DMS53 (cell line): ENCODE data around the gene NRAS.
A peak's percentile ranks its signal among the peaks of the same experiment; 100 is the strongest.
"Not testable (repeated sequence)": the region's sequence is repeated elsewhere in the genome, so short reads cannot be mapped to it uniquely, and the experiment has no call there.

Experiments
- DNase-seq: peaks from one replicate; lab custom pipeline; 2025; lab: John Stamatoyannopoulos, UW

NRAS gene

GRCh38 chr1:114716304-114717170 is at the start of gene NRAS:
Gene NRAS, minus strand, starts transcription at chr1:114716771. Its CDS starts 611 bp downstream, at chr1:114716160.
- DNase-seq, result peak; percentile 95

DNA sequence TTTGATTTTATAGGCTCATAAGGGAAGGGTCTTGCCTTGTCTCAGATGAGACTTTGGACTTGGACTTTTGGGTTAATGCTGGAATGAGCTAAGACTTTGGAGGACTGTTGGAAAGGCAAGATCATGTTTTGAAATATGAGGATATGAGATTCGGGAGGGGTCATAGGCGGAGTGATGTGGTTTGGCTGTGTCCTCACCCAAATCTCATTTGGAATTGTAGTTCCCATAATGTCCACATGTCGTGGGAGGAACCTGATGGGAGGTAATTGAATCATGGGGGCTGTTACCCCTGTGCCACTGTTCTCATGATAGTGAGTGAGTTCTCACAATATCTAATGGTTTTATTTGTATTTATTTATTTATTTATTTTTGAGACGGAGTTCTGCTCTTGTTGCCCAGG is 48.1 kb upstream of the NRAS start:
- peak; percentile 37 for DNase-seq

GRCh38 chr1:114758256-114758832 is 41.8 kb upstream of the NRAS start:
- DNase-seq, result peak; percentile 51

DNA sequence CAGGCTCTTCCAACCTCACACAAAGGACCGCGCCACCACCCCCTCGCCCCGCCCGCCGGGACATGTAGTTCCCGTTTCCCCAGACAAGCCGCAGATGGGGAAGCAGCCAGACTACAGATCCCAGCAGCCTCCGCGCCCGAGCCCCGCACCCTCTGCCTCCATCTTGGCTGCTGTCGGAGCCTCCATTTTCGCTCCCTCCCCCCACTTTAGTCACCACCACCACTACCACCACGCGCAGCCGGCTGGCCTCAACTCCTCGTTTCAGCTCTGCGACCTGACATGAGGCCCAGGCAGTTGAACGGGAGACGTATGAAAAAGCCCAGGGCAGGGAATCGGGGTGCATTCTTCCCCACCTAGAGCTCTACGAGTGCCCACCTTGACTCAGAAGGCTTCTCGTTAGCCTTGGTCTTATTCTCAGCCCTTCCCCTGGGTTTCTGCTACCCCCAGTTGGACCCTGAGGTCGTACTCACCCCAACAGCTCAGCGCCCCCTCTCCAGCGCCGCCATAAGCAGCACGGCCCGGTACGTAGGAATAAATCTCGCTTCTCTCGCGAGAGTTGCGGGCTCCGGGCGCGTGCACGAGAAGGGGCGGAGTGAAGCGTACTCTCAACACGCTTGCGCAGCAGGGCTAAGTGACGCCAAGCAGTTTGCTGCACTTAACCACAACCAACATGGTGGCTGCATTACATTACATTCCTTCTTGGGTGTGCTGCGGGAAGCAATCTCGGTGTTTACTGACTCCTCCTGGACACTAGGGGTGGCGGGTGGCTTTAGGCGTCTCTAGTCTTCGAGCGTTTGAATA is 41.1 kb upstream of the NRAS start, which contains the start of gene CSDE1:
Gene CSDE1, minus strand, starts transcription at position 530 of the 801 bp plus-strand sequence. CDS start 18,094 bp downstream, outside the sequence.
- DNase-seq, result peak; percentile 99

- DNase-seq, result peak; percentile 53
Measured at GRCh38 chr1:114756949-114757454, 40.4 kb upstream of the NRAS start.

GRCh38 chr1:114756009-114756892 is 39.7 kb upstream of the NRAS start:
- peak; percentile 41 for DNase-seq

DNA sequence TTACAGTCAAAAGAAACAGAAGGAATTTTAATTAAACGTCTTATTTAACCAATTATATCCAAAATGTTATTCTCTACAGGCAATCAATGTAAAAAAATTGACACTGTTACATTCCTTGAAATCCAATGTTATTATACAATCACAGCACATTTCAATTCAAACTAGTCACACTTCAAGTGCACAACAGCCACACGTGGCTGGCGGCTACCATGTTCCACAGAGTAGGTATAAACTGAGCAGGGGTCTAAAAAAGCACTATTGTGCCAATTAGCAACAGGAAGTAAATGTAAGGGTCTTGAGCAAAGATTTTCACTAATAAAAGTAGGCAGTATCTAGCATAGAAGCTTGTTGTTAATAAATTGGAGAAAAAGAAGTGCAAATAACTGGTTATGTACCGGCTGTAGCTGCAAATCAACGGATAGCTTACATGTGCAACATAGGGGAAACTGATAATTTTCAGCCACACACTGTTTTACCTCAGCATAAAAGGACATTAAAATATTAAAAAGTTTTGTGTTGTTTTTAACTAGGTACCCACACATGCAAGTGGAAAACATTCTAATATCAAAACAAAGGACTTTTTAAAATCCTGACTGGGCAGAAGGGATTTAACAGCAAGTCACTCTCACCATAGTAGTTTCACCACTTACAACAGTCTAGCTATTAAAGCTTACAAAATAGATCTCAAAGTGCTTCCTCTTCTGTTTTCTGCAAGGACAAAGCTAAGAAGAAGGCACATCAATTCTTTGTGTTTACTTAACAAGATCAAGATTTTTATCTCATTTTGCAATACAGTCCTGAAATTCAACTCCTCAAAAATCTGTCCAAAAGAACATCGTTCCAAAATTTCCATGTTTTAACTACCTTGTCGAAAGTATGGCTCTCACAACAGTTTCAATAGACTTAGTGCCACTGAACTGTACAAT is 38.7 kb upstream of the NRAS start:
- no peak for DNase-seq

GRCh38 chr1:114753702-114754101 is 37.1 kb upstream of the NRAS start:
- DNase-seq, result not testable (repeated sequence)

DNA sequence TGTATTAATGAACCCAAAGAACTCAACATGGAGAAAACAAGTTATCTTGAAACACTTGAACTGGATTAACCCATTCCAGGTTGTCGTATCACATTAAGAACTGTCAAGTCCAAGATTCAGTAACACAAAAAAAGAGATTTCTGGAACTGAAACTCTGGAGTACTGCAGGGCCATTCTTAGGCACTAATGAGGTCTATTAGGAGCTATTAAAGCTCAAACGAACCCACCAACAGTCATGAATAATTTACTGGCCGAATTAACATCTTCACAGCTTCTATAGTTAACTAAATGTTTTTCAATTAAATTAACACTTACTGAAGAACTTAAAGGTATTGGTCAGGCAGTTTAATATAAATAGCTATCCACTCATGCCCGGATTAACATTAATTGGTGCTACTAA is 36.6 kb upstream of the NRAS start:
- DNase-seq, result no peak

- DNase-seq, result peak; percentile 84
Measured at GRCh38 chr1:114750780-114751179, 34.2 kb upstream of the NRAS start.

DNA sequence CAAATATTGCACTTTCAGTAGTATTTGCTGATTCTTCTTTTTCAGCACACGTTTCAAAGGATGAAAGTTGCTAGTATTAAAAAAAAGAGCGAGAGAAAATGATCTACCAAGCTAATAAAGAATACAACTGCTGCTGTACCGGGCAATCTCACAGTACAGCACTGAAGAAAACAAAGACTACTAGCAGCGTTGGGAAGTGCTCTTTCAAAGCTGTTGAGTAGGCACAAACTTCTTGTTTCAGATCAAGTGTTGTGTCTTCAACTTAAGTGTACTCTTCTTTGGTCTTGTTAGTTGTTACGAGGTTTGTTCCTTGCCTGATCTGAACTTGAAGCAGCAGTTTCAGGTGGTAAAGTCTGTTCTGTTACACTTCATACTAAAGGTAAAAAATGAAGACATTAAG is 33.3 kb upstream of the NRAS start:
- no peak for DNase-seq

- no peak for DNase-seq
Measured at GRCh38 chr1:114746450-114747121, 30.0 kb upstream of the NRAS start.

DNA sequence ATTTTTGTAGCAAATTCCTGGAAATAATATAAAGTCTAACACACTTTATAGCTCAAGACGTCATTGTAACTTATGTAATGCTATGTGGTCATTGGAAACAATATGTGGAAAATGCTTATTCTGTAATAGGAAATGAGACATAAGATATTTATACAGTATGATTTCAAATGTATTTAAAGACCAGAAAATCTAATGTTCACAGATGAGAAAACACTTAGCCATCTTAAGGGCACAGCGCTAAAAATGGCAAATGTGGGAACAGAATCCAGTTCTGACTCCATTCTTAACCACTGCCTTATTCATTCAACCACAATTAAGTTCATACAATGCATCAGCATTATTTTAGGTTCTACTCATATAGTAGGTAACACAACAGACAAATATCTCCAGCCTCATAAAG is 28.7 kb upstream of the NRAS start:
- no peak for DNase-seq

- DNase-seq, result no peak
Measured at GRCh38 chr1:114741963-114742746, 25.6 kb upstream of the NRAS start.

- no peak for DNase-seq
Measured at GRCh38 chr1:114740331-114740730, 23.8 kb upstream of the NRAS start.

DNA sequence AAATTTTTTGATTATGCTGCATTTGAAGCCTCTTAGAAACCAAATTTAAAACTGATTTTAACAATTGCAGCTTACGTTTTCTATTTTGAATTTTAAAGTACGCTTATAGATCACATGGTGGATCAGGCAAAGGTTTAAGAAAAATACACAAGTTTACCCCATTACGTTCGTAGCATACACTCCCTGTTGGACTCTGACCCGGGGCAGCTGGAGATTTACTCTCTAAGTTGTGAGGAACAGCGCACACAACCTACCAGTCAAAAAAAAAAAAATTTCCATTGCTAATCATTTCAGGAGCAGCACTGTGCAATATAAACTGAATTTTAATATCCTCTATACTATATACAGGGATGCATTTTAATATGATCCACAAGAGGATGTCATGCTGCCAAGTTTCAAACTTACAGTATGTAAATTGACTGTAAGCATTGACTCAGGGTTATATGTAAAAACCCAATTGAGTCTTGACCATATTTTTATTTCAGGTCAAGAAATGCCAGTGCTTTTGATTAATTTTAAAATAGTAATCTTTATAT is 20.8 kb upstream of the NRAS start:
- DNase-seq, result no peak

DNA sequence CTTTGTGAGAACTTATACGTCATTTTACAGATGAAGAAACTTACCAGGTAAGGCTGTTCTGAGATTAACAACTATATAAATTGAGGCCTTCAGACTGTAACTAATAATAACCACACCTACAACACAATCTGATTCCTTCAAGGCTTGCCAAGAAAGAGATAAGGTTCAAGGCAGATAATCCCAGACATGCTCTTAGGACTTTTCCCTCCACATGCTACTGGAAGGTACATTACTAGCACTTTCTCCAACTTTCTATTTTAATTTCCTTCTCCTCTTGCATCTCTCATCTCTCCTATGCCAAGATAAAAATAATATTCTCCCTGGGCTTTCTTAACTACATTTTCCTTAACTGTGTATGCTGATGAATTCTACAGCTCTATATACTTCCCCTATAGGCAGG is 18.9 kb upstream of the NRAS start:
- no peak for DNase-seq

DNA sequence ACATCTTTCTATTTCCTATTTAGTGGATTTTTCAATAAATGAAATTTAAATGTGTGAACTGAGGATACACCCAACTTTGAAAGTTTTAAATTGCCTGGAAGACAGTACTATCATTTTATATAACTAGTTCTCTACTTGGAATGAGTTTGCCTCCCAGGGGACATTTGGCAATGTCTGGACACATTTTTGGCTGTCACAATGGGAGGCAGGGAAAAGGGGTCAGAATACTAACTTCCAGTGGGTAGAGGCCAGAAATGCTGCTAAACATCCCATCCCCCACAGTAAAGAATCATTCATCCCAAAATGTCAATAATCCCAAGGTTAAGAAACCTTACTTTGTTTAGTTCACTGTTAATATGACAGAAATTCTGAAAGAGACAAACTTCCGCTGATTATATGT is 13.2 kb upstream of the NRAS start:
- no peak for DNase-seq

GRCh38 chr1:114728553-114728952 is 12.0 kb upstream of the NRAS start:
- DNase-seq, result no peak
